A673 (cell line): Measurements from ENCODE around the gene KCNT2. TPM values are rescaled to one million over a fixed set of nuclear protein-coding genes. Genes with fewer than 3 reads are reported as not detected.
"Not testable (repeated sequence)": the region's sequence is repeated elsewhere in the genome, so short reads cannot be mapped to it uniquely, and the experiment has no call there.

Experiments
- BruUV-seq: library from RNA; stranded (reverse); fragments of 400-500 nt; replicated peaks from 2 replicates; lab custom pipeline; 2021; lab: Mats Ljungman, UMichigan
- CTCF ChIA-PET: fragments of 300-600 bp; sonication (Branson Sonifier 250); formaldehyde crosslinking; loops from one replicate; lab custom pipeline; 2022; ENCODE audit warnings: antibody characterized with exemption; lab: Charles Lee
- POLR2A ChIA-PET: fragments of 300-600 bp; sonication (Branson Sonifier 250); formaldehyde crosslinking; loops from one replicate; lab custom pipeline; 2022; ENCODE audit warnings: antibody characterized with exemption; ENCODE audit not compliant: low non-redundant PET; lab: Charles Lee
- DNase-seq: peaks from one replicate; pipeline ENCODE4 v3.0.0-alpha.2; 2015; ENCODE audit warnings: low spot score
- H3K27ac ChIP-seq: fragments of 200-600 bp; sonication (generic); 2 replicates; pipeline ENCODE4 v1.5.1; 2016; ENCODE audit warnings: mixed run types, low read depth, mild to moderate bottlenecking, mixed read lengths, antibody characterized with exemption, low read length; ENCODE audit not compliant: poor library complexity, severe bottlenecking
- H3K27me3 ChIP-seq: fragments of 200-600 bp; sonication (generic); replicated peaks from 2 replicates; pipeline ENCODE4 v1.6.1; 2017; ENCODE audit warnings: mixed run types, low read depth, mild to moderate bottlenecking, mixed read lengths, antibody characterized with exemption, low read length; ENCODE audit not compliant: insufficient read depth, poor library complexity
- H3K36me3 ChIP-seq: fragments of 200-600 bp; sonication (generic); 2 replicates; pipeline ENCODE4 v1.6.1; 2016; ENCODE audit warnings: mixed run types, mild to moderate bottlenecking, mixed read lengths, antibody characterized with exemption, low read length; ENCODE audit not compliant: insufficient read depth, poor library complexity, severe bottlenecking
- H3K4me1 ChIP-seq: fragments of 200-600 bp; sonication (generic); 2 replicates; pipeline ENCODE4 v1.6.1; 2017; ENCODE audit warnings: mixed run types, mild to moderate bottlenecking, mixed read lengths, antibody characterized with exemption, low read length; ENCODE audit not compliant: insufficient read depth, poor library complexity, severe bottlenecking
- H3K4me3 ChIP-seq: fragments of 200-600 bp; sonication (generic); 2 replicates; pipeline ENCODE4 v1.5.1; 2016; ENCODE audit warnings: low read depth, mixed run types, mild to moderate bottlenecking, mixed read lengths, low read length; ENCODE audit not compliant: poor library complexity, severe bottlenecking
- H3K9me3 ChIP-seq: fragments of 200-600 bp; sonication (generic); 2 replicates; pipeline ENCODE4 v1.6.1; 2016; ENCODE audit warnings: mixed run types, low read depth, mild to moderate bottlenecking, mixed read lengths, antibody characterized with exemption, low read length; ENCODE audit not compliant: poor library complexity, severe bottlenecking
- EZH2 ChIP-seq: fragments of 200-600 bp; sonication (generic); IDR thresholded peaks from 2 replicates; pipeline ENCODE4 v1.6.1; 2017; ENCODE audit warnings: borderline replicate concordance, low read depth, mild to moderate bottlenecking, mixed read lengths, antibody characterized with exemption, low read length; ENCODE audit not compliant: poor library complexity, severe bottlenecking
- intact Hi-C: fragments of 100-400 bp; cut with micrococcal nuclease; formaldehyde crosslinking; loops from one replicate; pipeline ENCODE4 v1.10.0; 2022; ENCODE audit not compliant: unreplicated experiment
- total RNA-seq: library from RNA; stranded (reverse); gene quantifications from 2 replicates; pipeline ENCODE4 v1.2.3, GENCODE V29; 2021
- TF ChIP-seq, protein P1 (sequence below): fragments of 300-800, 200-600 bp; sonication (generic); conservative IDR thresholded peaks from 2 replicates; pipeline ENCODE4 v1.5.1; 2017; ENCODE audit warnings: low read depth, mild to moderate bottlenecking, antibody characterized with exemption, low read length, moderate library complexity, mixed read lengths

Gene KCNT2
- total RNA-seq, 1 experiment from 2014 or later, result 1.2 TPM

DNA sequence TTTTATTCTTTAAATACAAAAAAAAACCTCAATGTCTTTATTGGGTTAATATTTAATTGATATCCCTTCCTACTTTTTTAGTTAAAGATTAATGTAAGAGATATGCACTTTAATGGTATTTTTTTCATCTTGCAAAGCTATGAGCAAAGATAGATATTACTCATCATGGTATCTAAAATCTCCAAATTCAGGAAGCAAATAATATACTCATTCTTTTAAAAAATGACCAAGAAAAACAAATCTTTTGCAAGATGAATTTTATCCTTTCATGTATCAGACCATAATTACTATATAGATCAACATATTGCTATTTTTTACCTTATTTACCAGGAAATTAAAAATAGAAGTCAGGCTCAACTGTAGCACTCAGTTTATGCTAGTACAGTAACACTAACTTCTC, 330.4 kb downstream of the KCNT2 start:
- BruUV-seq, result no TSS peak
- ChIA-PET CTCF (no interaction called here), POLR2A (no interaction called here)
- Histone ChIP-seq H3K36me3 (no peaks in the 10 kb centered on the region), H3K9me3 (no peaks in the 10 kb centered on the region), H3K27me3 (no peaks in the 10 kb centered on the region), H3K27ac (no peak overlapping the region), H3K4me1 (no peaks in the 10 kb centered on the region), H3K4me3 (no peak overlapping the region)
- no peak for DNase-seq
- TF ChIP-seq, protein P1, sequence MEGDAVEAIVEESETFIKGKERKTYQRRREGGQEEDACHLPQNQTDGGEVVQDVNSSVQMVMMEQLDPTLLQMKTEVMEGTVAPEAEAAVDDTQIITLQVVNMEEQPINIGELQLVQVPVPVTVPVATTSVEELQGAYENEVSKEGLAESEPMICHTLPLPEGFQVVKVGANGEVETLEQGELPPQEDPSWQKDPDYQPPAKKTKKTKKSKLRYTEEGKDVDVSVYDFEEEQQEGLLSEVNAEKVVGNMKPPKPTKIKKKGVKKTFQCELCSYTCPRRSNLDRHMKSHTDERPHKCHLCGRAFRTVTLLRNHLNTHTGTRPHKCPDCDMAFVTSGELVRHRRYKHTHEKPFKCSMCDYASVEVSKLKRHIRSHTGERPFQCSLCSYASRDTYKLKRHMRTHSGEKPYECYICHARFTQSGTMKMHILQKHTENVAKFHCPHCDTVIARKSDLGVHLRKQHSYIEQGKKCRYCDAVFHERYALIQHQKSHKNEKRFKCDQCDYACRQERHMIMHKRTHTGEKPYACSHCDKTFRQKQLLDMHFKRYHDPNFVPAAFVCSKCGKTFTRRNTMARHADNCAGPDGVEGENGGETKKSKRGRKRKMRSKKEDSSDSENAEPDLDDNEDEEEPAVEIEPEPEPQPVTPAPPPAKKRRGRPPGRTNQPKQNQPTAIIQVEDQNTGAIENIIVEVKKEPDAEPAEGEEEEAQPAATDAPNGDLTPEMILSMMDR, result no peak
- TF ChIP-seq EZH2, result no peak
- intact Hi-C loops, result no loop called here

DNA sequence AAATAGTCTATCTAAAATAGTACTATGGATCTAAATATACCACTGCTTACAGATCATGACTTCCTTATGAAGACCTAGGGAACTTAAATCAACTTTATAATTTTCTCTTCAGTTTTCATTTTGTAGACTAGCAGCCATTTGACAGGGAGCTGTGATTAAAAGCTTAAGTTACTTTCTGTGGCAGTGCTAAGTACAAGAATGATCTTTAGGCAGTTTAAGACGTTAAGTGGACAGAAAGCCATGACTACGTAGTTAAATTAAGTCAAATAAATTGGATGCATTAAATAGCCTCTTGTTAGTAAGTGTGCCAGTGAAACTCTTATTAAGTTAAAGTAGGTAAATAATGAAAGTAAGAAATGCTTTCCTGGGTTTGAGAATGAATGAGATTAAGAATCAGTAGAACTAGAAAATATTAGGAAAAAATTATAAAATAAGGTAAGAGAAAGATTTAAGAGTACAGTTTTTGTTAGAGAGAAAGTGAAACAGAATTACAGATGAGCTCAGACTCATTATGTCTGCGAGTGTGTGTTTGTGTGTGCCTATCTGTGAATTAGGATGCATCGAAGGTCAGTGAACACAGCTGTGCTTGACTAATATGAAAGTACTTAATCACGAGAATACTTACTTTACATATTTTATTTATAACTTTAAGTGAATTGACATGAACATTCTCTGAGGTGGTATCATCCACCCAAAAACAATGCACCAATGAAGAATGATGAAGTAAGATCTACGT, 336.9 kb downstream of the KCNT2 start:
- no peak overlapping the region for H3K27ac ChIP-seq
- DNase-seq, result no peak
- POLR2A ChIA-PET, result no interaction called here
- TF ChIP-seq, protein P1, result no peak
- H3K4me3 ChIP-seq, result no peak overlapping the region
- no TSS peak for BruUV-seq
- CTCF ChIA-PET, result no interaction called here
- no peaks in the 10 kb centered on the region for H3K4me1 ChIP-seq
- intact Hi-C loops, result no loop called here
- H3K27me3 ChIP-seq, result peaks cover 31% of the 10 kb centered on the region
- H3K9me3 ChIP-seq, result no peaks in the 10 kb centered on the region
- H3K36me3 ChIP-seq, result no peaks in the 10 kb centered on the region

DNA sequence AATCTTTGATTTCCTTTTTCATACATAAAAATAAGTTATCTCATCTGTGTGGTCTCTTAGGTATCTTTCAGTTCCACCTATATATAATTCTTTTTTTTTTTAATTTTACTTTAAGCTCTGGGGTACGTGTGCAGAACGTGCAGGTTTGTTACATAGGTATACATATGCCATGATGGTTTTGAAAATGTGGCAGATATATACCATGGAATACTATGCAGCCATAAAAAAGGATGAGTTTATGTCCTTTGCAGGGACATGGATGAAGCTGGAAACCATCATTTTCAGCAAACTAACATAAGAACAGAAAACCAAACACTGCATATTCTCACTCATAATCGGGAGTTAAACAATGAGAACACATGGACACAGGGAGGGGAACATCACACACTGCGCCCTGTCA, 345.2 kb downstream of the KCNT2 start:
- BruUV-seq, intact Hi-C loops, H3K36me3 ChIP-seq, H3K9me3 ChIP-seq, H3K4me3 ChIP-seq, CTCF ChIA-PET, H3K4me1 ChIP-seq, H3K27ac ChIP-seq, DNase-seq, POLR2A ChIA-PET: not testable (repeated sequence)
- H3K27me3 ChIP-seq, result peaks cover 69% of the 10 kb centered on the region

DNA sequence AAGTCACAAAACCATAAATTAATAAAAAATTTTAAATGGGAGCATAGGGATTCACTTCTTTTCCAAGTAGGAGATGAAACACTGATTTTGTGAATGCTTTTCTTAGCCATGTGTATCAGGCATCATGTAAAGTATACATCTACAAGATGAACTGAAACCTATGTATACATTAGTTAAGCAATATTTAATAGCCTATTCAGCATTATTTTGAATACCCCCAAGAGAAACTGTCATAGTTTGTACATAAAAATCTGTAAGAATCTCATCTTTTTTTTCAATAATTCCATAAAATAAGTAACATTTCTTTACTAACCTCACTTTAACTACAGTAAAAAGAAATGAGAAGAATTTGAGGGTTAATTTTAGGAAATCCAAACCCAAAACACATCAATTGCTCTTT, 348.0 kb downstream of the KCNT2 start:
- POLR2A ChIA-PET, result no interaction called here
- no TSS peak for BruUV-seq
- peaks cover 6% of the 10 kb centered on the region for H3K4me1 ChIP-seq
- no peak for TF ChIP-seq EZH2
- TF ChIP-seq, protein P1, result no peak
- H3K27ac ChIP-seq, result no peak overlapping the region
- H3K36me3 ChIP-seq, result no peaks in the 10 kb centered on the region
- CTCF ChIA-PET, result no interaction called here
- no peak overlapping the region for H3K4me3 ChIP-seq
- H3K27me3 ChIP-seq, result peaks cover 77% of the 10 kb centered on the region
- DNase-seq, result no peak
- H3K9me3 ChIP-seq, result no peaks in the 10 kb centered on the region
- intact Hi-C loops, result no loop called here
